Hepatocyte (in vitro differentiated cells): ENCODE measurements around the gene AKT2. TPM values are rescaled to one million over a fixed set of nuclear protein-coding genes. Genes with fewer than 3 reads are reported as not detected.
A peak's percentile ranks its signal among the peaks of the same experiment; 100 is the strongest.

Experiments used
- DNase-seq: peaks from one replicate; pipeline ENCODE4 v3.0.0-alpha.2; 2016; ENCODE audit warnings: low spot score
- H2AFZ ChIP-seq: fragments of 200-600 bp; sonication (generic); 2 replicates; pipeline ENCODE4 v1.6.0; 2016; ENCODE audit warnings: antibody characterized with exemption, mild to moderate bottlenecking
- H3K27ac ChIP-seq: fragments of 200-600 bp; sonication (generic); 2 replicates; pipeline ENCODE4 v1.5.1; 2016; ENCODE audit warnings: mild to moderate bottlenecking
- H3K27me3 ChIP-seq: fragments of 200-600 bp; sonication (generic); 2 replicates; pipeline ENCODE4 v1.6.1; 2016
- H3K36me3 ChIP-seq: fragments of 200-600 bp; sonication (generic); replicated peaks from 2 replicates; pipeline ENCODE4 v1.5.1; 2016; ENCODE audit warnings: low read depth; ENCODE audit not compliant: insufficient read depth
- H3K4me1 ChIP-seq: fragments of 200-600 bp; sonication (generic); 2 replicates; pipeline ENCODE4 v1.5.1; 2016; ENCODE audit warnings: mild to moderate bottlenecking, moderate library complexity; ENCODE audit not compliant: insufficient read depth
- H3K4me2 ChIP-seq: fragments of 200-600 bp; sonication (generic); 2 replicates; pipeline ENCODE4 v1.6.0; 2016
- H3K4me3 ChIP-seq: fragments of 200-600 bp; sonication (generic); 2 replicates; pipeline ENCODE4 v1.5.1; 2016; ENCODE audit warnings: mild to moderate bottlenecking
- H3K79me2 ChIP-seq: fragments of 200-600 bp; sonication (generic); 2 replicates; pipeline ENCODE4 v1.6.0; 2017; ENCODE audit warnings: mild to moderate bottlenecking
- H3K9me2 ChIP-seq: fragments of 200-600 bp; sonication (generic); replicated peaks from 2 replicates; pipeline ENCODE4 v1.6.0; 2017; ENCODE audit warnings: mild to moderate bottlenecking; ENCODE audit not compliant: insufficient read depth
- H3K9me3 ChIP-seq: fragments of 200-600 bp; sonication (generic); 2 replicates; pipeline ENCODE4 v1.5.1; 2016; ENCODE audit warnings: low read depth, mild to moderate bottlenecking
- H4K20me1 ChIP-seq: fragments of 200-600 bp; sonication (generic); 2 replicates; pipeline ENCODE4 v1.6.0; 2016; ENCODE audit warnings: mild to moderate bottlenecking; ENCODE audit not compliant: insufficient read depth, poor library complexity, severe bottlenecking
- CTCF ChIP-seq: fragments of 200-600 bp; sonication (generic); IDR thresholded peaks from 2 replicates; pipeline ENCODE4 v1.5.1; 2016; ENCODE audit warnings: antibody characterized with exemption, mild to moderate bottlenecking; ENCODE audit not compliant: poor library complexity
- EZH2 ChIP-seq: fragments of 200-600 bp; sonication (generic); IDR thresholded peaks from 2 replicates; pipeline ENCODE4 v1.6.1; 2016; ENCODE audit warnings: antibody characterized with exemption, mild to moderate bottlenecking, borderline replicate concordance
- EZH2phosphoT487 ChIP-seq: fragments of 200-600 bp; sonication (generic); IDR thresholded peaks from one replicate; pipeline ENCODE4 v1.6.1; 2018; ENCODE audit warnings: antibody characterized with exemption, mild to moderate bottlenecking, low read depth, moderate library complexity; ENCODE audit not compliant: unreplicated experiment, severe bottlenecking
- WGBS: methylation state at CpG from one replicate; pipeline ENCODE4 v1.1.6; 2016; ENCODE audit warnings: low lambda C conversion rate; ENCODE audit errors: missing lambda C conversion rate; 5-methylcytosine and 5-hydroxymethylcytosine counted together
- polyA plus RNA-seq: library from polyadenylated mRNA; unstranded; fragments of >200 nt; fragmentation: Nextera tagmentation; extraction: Ambion mirVana; gene quantifications from 2 replicates; pipeline ENCODE4 v1.2.1, GENCODE V29; 2016
- total RNA-seq: library from RNA; depleted of rRNA; stranded (reverse); fragments of >200 nt; gene quantifications from 2 replicates; pipeline ENCODE4 v1.2.3, GENCODE V29; 2014

The AKT2 gene
- total and polyA plus RNA-seq, 2 experiments from 2014 or later: 54.9 to 106 TPM

DNA sequence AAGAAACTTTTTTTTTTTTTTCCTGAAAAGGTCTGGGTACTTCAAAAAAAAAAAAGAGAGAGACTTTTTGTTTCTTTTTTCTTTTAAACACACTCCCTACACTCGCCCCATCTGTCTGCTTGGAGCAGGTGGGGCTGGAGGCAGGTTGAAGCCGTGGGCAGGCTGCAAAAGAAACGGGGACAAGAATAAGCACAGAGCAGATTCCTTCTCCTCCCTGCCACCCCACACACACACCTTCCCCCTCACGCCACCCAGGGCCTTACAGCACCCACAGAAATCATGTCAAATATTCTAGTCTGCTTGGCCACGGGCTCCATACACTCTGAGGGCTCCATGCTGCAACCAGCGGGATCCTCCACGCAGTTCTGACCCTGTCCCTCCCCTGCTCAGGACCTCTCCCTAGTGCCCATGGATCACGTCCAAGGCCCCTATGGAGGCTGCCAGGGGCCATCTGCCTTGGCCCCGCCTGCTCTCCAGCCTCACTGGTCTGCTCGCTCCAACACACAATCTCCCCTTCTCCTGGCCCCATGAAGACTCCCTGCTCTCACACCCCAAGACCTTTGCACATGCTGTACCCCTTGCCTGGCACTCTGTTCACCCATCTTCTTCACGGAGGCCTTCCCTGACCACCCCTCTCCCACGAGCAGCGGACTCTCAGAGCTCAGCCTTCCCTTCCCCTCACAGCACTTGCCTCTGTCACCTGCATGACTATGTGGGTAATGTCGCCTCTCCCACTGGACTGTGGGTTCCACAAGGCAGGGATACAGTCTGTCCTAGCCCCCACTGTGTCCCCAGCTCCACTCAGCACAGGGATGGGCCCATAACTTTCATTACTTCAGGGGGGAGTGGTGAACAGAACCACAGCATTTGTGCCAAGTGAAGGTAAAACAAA lies 11.4 kb downstream of the AKT2 start:
- no peak for TF ChIP-seq CTCF
- no peak for TF ChIP-seq EZH2phosphoT487
- TF ChIP-seq EZH2: no peak
- Histone ChIP-seq H3K4me3 (no peak overlapping the region), H3K4me1 (peaks cover 12% of the 10 kb centered on the region), H3K27ac (no peak overlapping the region), H3K9me3 (no peaks in the 10 kb centered on the region), H3K27me3 (no peaks in the 10 kb centered on the region), H3K36me3 (no peaks in the 10 kb centered on the region), H2AFZ (no peak overlapping the region), H3K9me2 (no peaks in the 10 kb centered on the region), H3K4me2 (no peak overlapping the region), H3K79me2 (peaks cover 97% of the 10 kb centered on the region), H4K20me1 (peaks cover 67% of the 10 kb centered on the region)
- DNase-seq: peak; percentile 1
- 92% methylated on average over 14 of the region's 14 CpGs for WGBS

DNA sequence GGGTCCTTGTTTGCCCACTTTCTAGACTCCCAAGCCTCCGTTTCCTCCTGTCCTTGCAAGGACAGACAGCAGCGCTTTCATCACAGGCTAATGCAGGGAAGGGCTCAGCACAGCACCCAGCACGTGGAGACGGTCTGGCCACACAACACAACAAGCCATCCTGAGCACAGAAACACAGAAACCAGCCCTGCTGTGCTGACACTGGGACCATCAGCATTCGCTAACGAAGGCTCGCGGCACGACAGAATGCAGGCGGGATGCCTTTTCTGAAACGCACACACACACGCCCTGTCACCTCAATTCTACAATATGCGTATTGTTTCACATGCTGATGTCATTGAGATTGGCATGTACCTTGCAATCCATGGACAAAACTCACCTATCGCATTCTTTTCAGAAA lies 12.9 kb downstream of the AKT2 start:
- Histone ChIP-seq H2AFZ (no peak overlapping the region), H4K20me1 (peaks cover 59% of the 10 kb centered on the region), H3K27ac (no peak overlapping the region), H3K4me3 (no peak overlapping the region), H3K4me1 (no peaks in the 10 kb centered on the region), H3K36me3 (no peaks in the 10 kb centered on the region), H3K79me2 (peaks cover 97% of the 10 kb centered on the region), H3K9me2 (no peaks in the 10 kb centered on the region), H3K4me2 (no peak overlapping the region), H3K9me3 (no peaks in the 10 kb centered on the region), H3K27me3 (no peaks in the 10 kb centered on the region)
- DNase-seq: no peak
- TF ChIP-seq EZH2phosphoT487: no peak
- TF ChIP-seq CTCF: no peak
- TF ChIP-seq EZH2: no peak
- 96% methylated on average over 14 of the region's 14 CpGs for WGBS

GRCh38 chr19:40271706-40272105 lies 13.4 kb downstream of the AKT2 start:
- WGBS: 95% methylated on average over 4 of the region's 4 CpGs
- no peak overlapping the region for H3K4me2 ChIP-seq
- H3K9me2 ChIP-seq: no peaks in the 10 kb centered on the region
- no peaks in the 10 kb centered on the region for H3K27me3 ChIP-seq
- no peaks in the 10 kb centered on the region for H3K36me3 ChIP-seq
- H3K4me1 ChIP-seq: no peaks in the 10 kb centered on the region
- H3K79me2 ChIP-seq: peaks cover 97% of the 10 kb centered on the region
- DNase-seq: no peak
- peaks cover 58% of the 10 kb centered on the region for H4K20me1 ChIP-seq
- TF ChIP-seq EZH2 (no peak), EZH2phosphoT487 (no peak), CTCF (no peak)
- H2AFZ ChIP-seq: no peak overlapping the region
- no peaks in the 10 kb centered on the region for H3K9me3 ChIP-seq
- no peak overlapping the region for H3K27ac ChIP-seq
- H3K4me3 ChIP-seq: no peak overlapping the region
